ENCODE measurements around the gene TMEM201. TPM values are rescaled to one million over a fixed set of nuclear protein-coding genes. Genes with fewer than 3 reads are reported as not detected.

The TMEM201 gene
- total and polyA plus RNA-seq, 9 of the 15 experiments (the other 6 are each of a cell fraction or from before 2014, with no cell fraction given): 0.42 to 51.3 (median 7.4) TPM

- no peak for TF ChIP-seq HCFC1 (IDR thresholded peaks at IDR 0.05; ENCODE audit: low read depth, low read length)
- no peak for TF ChIP-seq ZBTB12 (CRISPR knock-in tag; IDR thresholded peaks at IDR 0.05)
- TF ChIP-seq SNAPC5 (CRISPR knock-in tag; IDR thresholded peaks at IDR 0.05): no peak
- TF ChIP-seq RFX7 (CRISPR knock-in tag; IDR thresholded peaks at IDR 0.05): no peak
- TF ChIP-seq RERE (CRISPR knock-in tag; IDR thresholded peaks at IDR 0.05; ENCODE audit: borderline replicate concordance): no peak
- peak; percentile 20; the same call in 1 of the 2 replicates for TF ChIP-seq BHLHE40 (IDR thresholded peaks at IDR 0.05; ENCODE audit: low read length)
- no peak for TF ChIP-seq ZNF165 (CRISPR knock-in tag; IDR thresholded peaks at IDR 0.05; ENCODE audit: borderline replicate concordance)
- peak; percentile 5 for TF ChIP-seq FIP1L1 (IDR thresholded peaks at IDR 0.05; ENCODE audit: low read depth, low read length, poor library complexity, severe bottlenecking)
- TF ChIP-seq GMEB1 (CRISPR knock-in tag; IDR thresholded peaks at IDR 0.05): no peak
- no peak for TF ChIP-seq GTF2B (IDR thresholded peaks at IDR 0.05; ENCODE audit: extremely low read depth, insufficient read length)
- no peak for TF ChIP-seq TAF15 (IDR thresholded peaks at IDR 0.05; ENCODE audit: low read depth, low read length)
- TF ChIP-seq NCOA4 (IDR thresholded peaks at IDR 0.05; ENCODE audit: partially characterized antibody): no peak
- no peak for TF ChIP-seq ZNF408 (CRISPR knock-in tag; IDR thresholded peaks at IDR 0.05; ENCODE audit: low read depth)
- no peak for TF ChIP-seq BRD4 (IDR thresholded peaks at IDR 0.05)
- TF ChIP-seq CBX3 (IDR thresholded peaks at IDR 0.05; ENCODE audit: borderline replicate concordance in 1 of 2, low read length in 2 of 2): no peak
- no peak for TF ChIP-seq NR1H2 (CRISPR knock-in tag; IDR thresholded peaks at IDR 0.05)
Measured at GRCh38 chr1:9589144-9589718, 520 bp downstream of the TMEM201 start (continued).

Measured in K562 (cell line).